ENCODE results near the gene SGCA. TPM values are rescaled to one million over a fixed set of nuclear protein-coding genes. Genes with fewer than 3 reads are reported as not detected.

SGCA gene
- total and polyA plus RNA-seq, 9 of the 15 experiments (the other 6 are each of a cell fraction or from before 2014, with no cell fraction given): not detected

DNA sequence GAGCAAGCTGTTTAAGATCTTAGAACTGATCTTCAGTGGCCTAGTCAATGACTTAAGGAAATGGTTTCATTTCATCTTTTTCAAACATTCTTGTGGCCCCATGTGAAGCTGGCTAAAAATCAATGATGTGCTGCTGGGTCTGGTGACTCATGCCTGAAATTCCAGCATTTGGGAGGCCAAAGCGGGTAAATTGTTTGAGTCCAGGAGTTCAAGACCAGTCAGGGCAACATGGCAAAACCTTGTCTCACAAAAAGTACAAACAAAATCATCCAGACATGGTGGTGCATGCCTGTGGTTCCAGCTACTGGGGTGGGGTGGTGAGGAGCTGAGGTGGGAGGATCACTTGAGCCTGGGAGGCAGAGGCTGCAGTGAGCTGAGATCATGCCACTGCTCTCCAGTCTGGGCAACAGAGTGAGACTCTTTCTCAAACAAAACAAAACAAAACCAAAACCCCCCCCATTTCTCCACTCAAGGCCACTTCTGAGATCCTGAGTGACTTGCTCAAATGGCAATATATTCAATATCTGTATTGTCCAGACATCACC, 53.0 kb downstream of the SGCA start:
- no peak for DNase-seq (ENCODE audit: extremely low read depth in 1 of 4, low spot score in 3 of 4)
- Histone ChIP-seq H3K4me2 (ENCODE audit: insufficient read depth, low read length) (no peak overlapping the region), H3K27ac (ENCODE audit: extremely low read depth, low read depth, low read length) (no peak overlapping the region), H3K4me1 (replicated peaks in 1 of 2; ENCODE audit: control insufficient read depth in 2 of 2, insufficient read depth in 2 of 2, low read length in 2 of 2) (peaks cover 0 to 14% of the 10 kb centered on the region in 2 experiments; a peak in 2 of 5 replicates), H3K9ac (ENCODE audit: insufficient read depth in 1 of 2, low read depth in 2 of 2, low read length in 2 of 2) (no peak overlapping the region), H3K9me1 (ENCODE audit: control insufficient read depth, insufficient read depth, low read length) (no peaks in the 10 kb centered on the region), H2AFZ (ENCODE audit: low read depth, low read length) (no peak overlapping the region), H3K4me3 (no peak overlapping the region), H3K27me3 (ENCODE audit: control insufficient read depth in 2 of 2, insufficient read depth in 2 of 2, low read length in 2 of 2) (peaks cover 2 to 18% of the 10 kb centered on the region in 2 experiments; a peak in 4 of 5 replicates), H3K36me3 (ENCODE audit: control insufficient read depth, insufficient read depth, low read length) (no peaks in the 10 kb centered on the region), H3K79me2 (ENCODE audit: control insufficient read depth, insufficient read depth, low read length) (no peaks in the 10 kb centered on the region), H4K20me1 (replicated peaks; ENCODE audit: control insufficient read depth, insufficient read depth, low read length) (no peaks in the 10 kb centered on the region), H3K9me3 (replicated peaks; ENCODE audit: control insufficient read depth, insufficient read depth, low read depth, low read length) (no peaks in the 10 kb centered on the region)
- POLR2A ChIA-PET: interaction anchor here (0.6 kb wide), 1 partner anchor 61 kb away, joined by 3 read pairs; no protein-coding TSS in a partner anchor
- WGBS (ENCODE audit: insufficient coverage, low coverage, missing lambda C conversion rate): 15% methylated on average over 1 of the region's 1 CpG
- in situ Hi-C loops (cut with MboI): no loop called here
- no peak for FAIRE-seq
- intact Hi-C loops (cut with micrococcal nuclease): no loop called here
- TF ChIP-seq, protein P1, sequence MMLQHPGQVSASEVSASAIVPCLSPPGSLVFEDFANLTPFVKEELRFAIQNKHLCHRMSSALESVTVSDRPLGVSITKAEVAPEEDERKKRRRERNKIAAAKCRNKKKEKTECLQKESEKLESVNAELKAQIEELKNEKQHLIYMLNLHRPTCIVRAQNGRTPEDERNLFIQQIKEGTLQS (IDR thresholded peaks at IDR 0.05): peak; percentile 37; the same call in 1 of the 2 replicates
- TF ChIP-seq, protein P1 (CRISPR knock-in tag; conservative IDR thresholded peaks at IDR 0.05): no peak
- TF ChIP-seq FOSL1 (tag; conservative IDR thresholded peaks at IDR 0.05) (0 out of 2 replicates have a peak, but pooled peaks have one; percentile 13), RBM25 (IDR thresholded peaks at IDR 0.05; ENCODE audit: low read depth, low read length, severe bottlenecking) (no peak), ZNF121 (CRISPR knock-in tag; conservative IDR thresholded peaks at IDR 0.05) (peak; percentile 32; the same call in 1 of the 2 replicates)
- TF ChIP-seq, protein P2, sequence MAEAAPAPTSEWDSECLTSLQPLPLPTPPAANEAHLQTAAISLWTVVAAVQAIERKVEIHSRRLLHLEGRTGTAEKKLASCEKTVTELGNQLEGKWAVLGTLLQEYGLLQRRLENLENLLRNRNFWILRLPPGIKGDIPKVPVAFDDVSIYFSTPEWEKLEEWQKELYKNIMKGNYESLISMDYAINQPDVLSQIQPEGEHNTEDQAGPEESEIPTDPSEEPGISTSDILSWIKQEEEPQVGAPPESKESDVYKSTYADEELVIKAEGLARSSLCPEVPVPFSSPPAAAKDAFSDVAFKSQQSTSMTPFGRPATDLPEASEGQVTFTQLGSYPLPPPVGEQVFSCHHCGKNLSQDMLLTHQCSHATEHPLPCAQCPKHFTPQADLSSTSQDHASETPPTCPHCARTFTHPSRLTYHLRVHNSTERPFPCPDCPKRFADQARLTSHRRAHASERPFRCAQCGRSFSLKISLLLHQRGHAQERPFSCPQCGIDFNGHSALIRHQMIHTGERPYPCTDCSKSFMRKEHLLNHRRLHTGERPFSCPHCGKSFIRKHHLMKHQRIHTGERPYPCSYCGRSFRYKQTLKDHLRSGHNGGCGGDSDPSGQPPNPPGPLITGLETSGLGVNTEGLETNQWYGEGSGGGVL (CRISPR knock-in tag; IDR thresholded peaks at IDR 0.05): no peak
- BruUV-seq (replicated peaks): no TSS peak
- ATAC-seq: no peak
- CTCF ChIA-PET (ENCODE audit: low intra/inter-chr PET ratio): no interaction called here
